BLaER1 treated with 17β-estradiol and CSF1 and Interleukin-3, amounts not matched to agents 10 nM and 100 nM (cell line): ENCODE data around the gene TECPR2.

Source experiments
- H3K27ac ChIP-seq, 11 experiments: shearing (Covaris generic); formaldehyde crosslinking; 2 replicates each; pipeline ENCODE4 v1.8.1; 2022
- H3K27me3 ChIP-seq, 11 experiments: shearing (Covaris generic); formaldehyde crosslinking; 2 replicates each; pipeline ENCODE4 v1.8.1; 2022
- H3K36me3 ChIP-seq, 11 experiments: shearing (Covaris generic); formaldehyde crosslinking; 2 replicates each; pipeline ENCODE4 v1.8.1; 2022
- H3K4me1 ChIP-seq, 10 experiments: shearing (Covaris generic); formaldehyde crosslinking; 2 replicates each; pipeline ENCODE4 v1.8.1; 2022
- H3K4me2 ChIP-seq, 11 experiments: shearing (Covaris generic); formaldehyde crosslinking; 2 replicates each; pipeline ENCODE4 v1.8.1; 2022
- H3K4me3 ChIP-seq, 10 experiments: shearing (Covaris generic); formaldehyde crosslinking; 2 replicates each; pipeline ENCODE4 v1.8.1; 2022
- H3K9ac ChIP-seq, 11 experiments: shearing (Covaris generic); formaldehyde crosslinking; 2 replicates each; pipeline ENCODE4 v1.8.1; 2022
- H3K9me3 ChIP-seq, 11 experiments: shearing (Covaris generic); formaldehyde crosslinking; replicated peaks in 1 of 11; 2 replicates each; pipeline ENCODE4 v1.8.1; 2022
- H4K20me1 ChIP-seq, 11 experiments: shearing (Covaris generic); formaldehyde crosslinking; 2 replicates each; pipeline ENCODE4 v1.8.1; 2022
- Cebpa-rat ChIP-seq, 11 experiments: shearing (Covaris generic); IDR thresholded peaks; 2 replicates each; pipeline ENCODE4 v1.8.1; 2022

The TECPR2 gene

DNA sequence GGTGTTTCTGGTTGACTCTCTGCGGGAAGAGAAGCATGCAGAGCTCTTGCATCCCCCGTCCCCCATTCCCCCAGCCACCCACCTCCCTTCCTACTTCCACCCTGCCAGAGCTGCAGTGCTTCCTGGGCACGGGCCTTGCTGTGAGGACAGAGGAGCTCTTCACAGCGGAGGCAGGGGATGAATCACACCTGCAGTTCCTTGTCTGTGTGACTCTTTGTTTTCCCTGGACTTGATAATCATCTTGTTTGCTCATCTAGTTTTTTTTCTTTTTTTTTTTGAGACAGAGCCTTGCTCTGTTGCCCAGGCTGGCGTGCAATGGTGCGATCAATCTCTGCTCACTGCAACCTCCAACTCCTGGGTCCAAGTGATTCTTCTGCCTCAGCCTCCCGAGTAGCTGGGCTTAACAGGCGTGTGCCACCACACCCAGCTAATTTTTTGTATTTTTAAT, 119.1 kb downstream of the TECPR2 start:
- Histone ChIP-seq H3K4me2 (no peak overlapping the region), H3K27ac (no peak overlapping the region), H4K20me1 (no peaks in the 10 kb centered on the region), H3K4me1 (peaks cover 0 to 9% (median 6%) of the 10 kb centered on the region in 10 experiments; a peak in 11 of 20 replicates), H3K9ac (no peak overlapping the region), H3K4me3 (no peak overlapping the region), H3K36me3 (no peaks in the 10 kb centered on the region), H3K9me3 (peaks cover 0 to 7% (median 0%) of the 10 kb centered on the region in 11 experiments; a peak in 8 of 22 replicates), H3K27me3 (no peaks in the 10 kb centered on the region)
- TF ChIP-seq Cebpa-rat (IDR thresholded peaks at IDR 0.05): no peak

DNA sequence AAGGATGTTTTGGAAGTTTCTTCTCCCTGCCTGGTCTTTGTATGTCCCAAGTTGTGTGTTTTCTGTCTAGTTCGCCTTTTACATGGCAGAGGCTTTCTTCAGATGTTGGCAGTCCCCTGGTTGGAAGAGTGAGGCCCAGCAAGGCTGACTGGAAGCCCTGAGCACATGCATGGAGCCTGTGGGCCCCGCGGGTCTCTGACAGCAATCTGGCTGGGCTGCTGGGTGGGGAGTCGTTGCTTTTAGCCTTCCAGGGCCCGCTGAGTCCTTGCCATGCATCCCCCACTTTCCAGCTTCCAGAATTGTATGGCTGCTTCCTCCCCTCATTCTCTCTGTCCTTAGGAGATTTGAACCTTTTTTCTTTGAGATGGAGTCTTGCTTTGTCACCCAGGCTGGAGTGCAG, 121.6 kb downstream of the TECPR2 start:
- H4K20me1 ChIP-seq: no peaks in the 10 kb centered on the region
- H3K4me2 ChIP-seq: no peak overlapping the region
- no peak overlapping the region for H3K4me3 ChIP-seq
- H3K4me1 ChIP-seq: peaks cover 0 to 8% (median 5%) of the 10 kb centered on the region in 10 experiments; a peak in 11 of 20 replicates
- H3K27me3 ChIP-seq: no peaks in the 10 kb centered on the region
- H3K36me3 ChIP-seq: no peaks in the 10 kb centered on the region
- H3K9ac ChIP-seq: no peak overlapping the region
- H3K27ac ChIP-seq: no peak overlapping the region
- H3K9me3 ChIP-seq: no peaks in the 10 kb centered on the region; a peak in 3 of 22 replicates
- no peak for TF ChIP-seq Cebpa-rat (IDR thresholded peaks at IDR 0.05)

DNA sequence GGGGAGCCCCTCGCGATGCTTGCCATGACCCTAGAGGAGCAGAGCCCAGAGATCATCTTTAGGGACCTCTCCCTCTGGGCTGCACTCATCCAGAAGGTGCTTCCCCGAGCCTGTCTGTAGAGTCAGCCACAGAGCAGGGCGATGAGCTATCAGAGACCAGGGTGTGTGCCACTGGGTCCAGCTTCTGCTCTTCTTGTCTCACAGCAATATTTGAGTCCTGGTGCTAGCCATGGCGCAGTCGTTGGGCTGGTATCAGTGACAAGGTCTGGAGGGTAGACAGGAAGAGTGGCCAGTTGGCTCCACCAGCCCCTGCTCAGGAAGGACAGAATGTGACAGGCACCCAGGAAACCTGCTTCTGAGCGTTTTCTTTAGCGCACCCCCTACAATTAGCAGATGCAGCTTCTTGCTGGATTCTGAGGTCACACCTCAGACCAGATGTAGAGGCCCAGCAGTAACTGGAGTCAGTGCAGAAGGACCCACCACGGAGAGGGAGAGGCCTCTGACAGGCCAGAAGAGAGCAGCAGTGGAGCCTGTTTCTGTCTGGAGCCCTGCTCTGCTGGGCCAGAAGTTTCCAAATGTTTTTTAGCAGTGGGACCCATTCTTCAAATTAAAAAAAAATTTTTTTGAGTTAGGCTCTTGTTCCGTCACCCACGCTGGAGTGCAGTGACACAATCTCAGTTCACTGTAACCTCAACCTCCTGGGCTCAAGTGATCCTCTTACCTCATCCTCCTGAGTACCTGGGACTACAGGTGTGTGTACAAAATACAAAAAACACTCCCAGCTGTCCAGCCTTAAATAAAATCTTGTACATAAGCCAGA, 123.2 kb downstream of the TECPR2 start:
- Histone ChIP-seq H3K4me2 (no peak overlapping the region), H3K4me3 (no peak overlapping the region), H3K36me3 (no peaks in the 10 kb centered on the region), H3K4me1 (no peaks in the 10 kb centered on the region), H3K27me3 (no peaks in the 10 kb centered on the region), H3K9ac (no peak overlapping the region), H4K20me1 (no peaks in the 10 kb centered on the region), H3K9me3 (no peaks in the 10 kb centered on the region; a peak in 3 of 22 replicates), H3K27ac (no peak overlapping the region)
- no peak for TF ChIP-seq Cebpa-rat (IDR thresholded peaks at IDR 0.05)

DNA sequence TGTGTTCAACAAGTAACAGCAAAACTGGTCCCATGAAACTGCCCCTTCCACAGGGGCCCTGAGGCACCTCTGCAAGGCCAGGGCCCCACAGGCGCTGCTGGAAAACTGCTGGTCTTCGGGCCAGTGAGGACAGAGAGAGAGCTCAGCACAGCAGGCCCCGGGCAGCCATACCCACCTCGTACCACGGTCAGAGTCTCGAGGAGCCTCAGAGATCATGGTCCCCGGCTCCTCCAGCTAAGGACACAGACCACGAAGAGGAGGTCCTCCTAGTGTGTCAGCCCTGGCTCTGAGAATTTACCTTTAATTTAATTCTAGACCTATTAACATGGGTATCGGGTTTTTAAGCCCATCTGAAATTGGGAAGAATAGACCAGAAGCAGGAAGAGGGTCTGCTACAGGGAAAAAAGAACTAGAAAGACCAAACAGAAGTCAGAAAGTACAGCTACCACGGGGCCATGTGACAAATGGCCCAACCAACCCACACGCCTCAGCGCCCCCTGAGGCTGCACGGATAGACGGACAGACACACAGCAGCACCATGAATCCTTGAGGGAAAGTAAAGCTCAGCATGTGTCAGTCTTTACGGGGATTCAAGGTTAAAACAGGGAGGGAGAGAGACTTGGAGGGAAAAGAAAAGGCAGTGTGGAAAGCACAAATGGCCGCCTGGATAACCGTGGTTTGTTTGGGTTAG, 123.9 kb downstream of the TECPR2 start:
- H3K4me3 ChIP-seq: no peak overlapping the region
- no peak overlapping the region for H3K9ac ChIP-seq
- no peaks in the 10 kb centered on the region; a peak in 3 of 22 replicates for H3K9me3 ChIP-seq
- H3K27ac ChIP-seq: no peak overlapping the region
- no peak overlapping the region for H3K4me2 ChIP-seq
- TF ChIP-seq Cebpa-rat (IDR thresholded peaks at IDR 0.05): no peak
- H3K27me3 ChIP-seq: no peaks in the 10 kb centered on the region
- no peaks in the 10 kb centered on the region for H3K36me3 ChIP-seq
- H3K4me1 ChIP-seq: no peaks in the 10 kb centered on the region
- no peaks in the 10 kb centered on the region for H4K20me1 ChIP-seq

DNA sequence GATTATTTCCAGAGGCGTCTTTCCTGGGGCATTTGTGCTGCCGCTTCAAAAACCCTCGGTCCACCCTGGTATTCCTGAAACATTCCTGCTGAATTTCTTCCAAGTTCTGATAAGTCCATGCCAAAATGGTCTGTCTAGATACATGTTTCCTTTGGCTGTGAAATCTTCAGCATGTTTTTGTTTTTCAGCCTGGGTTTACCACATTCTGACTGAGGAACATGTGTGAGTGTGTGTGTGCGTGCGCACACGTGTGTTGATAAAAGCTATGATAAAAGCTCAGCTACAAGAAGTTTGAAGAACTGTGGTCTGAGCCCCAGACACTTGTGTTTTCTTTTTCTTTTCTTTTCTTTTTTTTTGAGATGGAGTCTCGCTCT, 124.5 kb downstream of the TECPR2 start:
- Histone ChIP-seq H3K4me1 (no peaks in the 10 kb centered on the region), H3K4me3 (no peak overlapping the region), H3K36me3 (no peaks in the 10 kb centered on the region), H3K4me2 (no peak overlapping the region), H4K20me1 (no peaks in the 10 kb centered on the region), H3K9ac (no peak overlapping the region), H3K27ac (no peak overlapping the region), H3K27me3 (no peaks in the 10 kb centered on the region), H3K9me3 (no peaks in the 10 kb centered on the region; a peak in 3 of 22 replicates)
- no peak for TF ChIP-seq Cebpa-rat (IDR thresholded peaks at IDR 0.05)

DNA sequence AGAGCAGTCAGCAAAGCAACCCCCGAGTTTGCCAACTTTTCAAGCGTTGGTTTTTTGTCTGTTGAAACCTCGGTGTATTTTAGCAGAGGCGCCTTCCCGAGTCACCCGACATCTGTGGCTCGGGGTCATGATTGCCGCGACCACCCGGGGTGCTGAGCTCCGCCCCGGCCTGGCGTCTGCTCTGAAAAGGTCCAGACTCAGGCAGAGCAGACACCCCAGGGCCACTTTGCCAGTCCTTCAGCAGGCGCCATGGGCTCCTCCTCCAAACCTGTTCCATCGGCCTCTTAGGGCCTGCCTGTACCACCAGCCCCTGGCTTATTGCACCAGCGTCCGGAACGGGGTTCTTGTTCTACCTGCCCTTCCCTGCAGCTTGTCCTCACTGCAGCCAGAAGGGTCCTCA, 127.7 kb downstream of the TECPR2 start:
- no peak overlapping the region for H3K4me2 ChIP-seq
- no peaks in the 10 kb centered on the region for H3K9me3 ChIP-seq
- no peak overlapping the region for H3K27ac ChIP-seq
- H3K4me3 ChIP-seq: no peak overlapping the region
- peaks cover 0 to 8% (median 0%) of the 10 kb centered on the region in 11 experiments; a peak in 1 of 22 replicates for H4K20me1 ChIP-seq
- TF ChIP-seq Cebpa-rat (IDR thresholded peaks at IDR 0.05): no peak
- no peaks in the 10 kb centered on the region for H3K36me3 ChIP-seq
- no peaks in the 10 kb centered on the region for H3K27me3 ChIP-seq
- H3K9ac ChIP-seq: no peak overlapping the region
- no peaks in the 10 kb centered on the region for H3K4me1 ChIP-seq

DNA sequence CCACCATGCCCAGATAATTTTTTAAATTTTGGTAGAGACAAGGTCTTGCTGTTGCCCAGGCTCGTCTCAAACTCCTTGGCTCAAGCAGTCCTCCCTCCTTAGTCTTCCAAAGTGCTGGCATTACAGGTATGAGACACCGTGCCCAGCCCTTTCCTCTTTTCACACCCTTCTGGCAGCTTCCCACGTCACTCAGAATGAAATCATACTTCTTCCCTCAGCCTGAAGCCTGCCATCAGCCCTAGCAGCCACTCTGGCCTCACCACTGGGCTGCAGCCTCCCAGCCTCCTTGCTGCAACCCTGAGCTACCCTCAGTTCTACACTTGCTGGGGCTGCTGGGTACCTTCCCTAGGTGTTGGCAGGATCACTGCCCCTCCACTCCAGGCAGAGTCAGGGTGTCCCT, 128.6 kb downstream of the TECPR2 start:
- H4K20me1 ChIP-seq: peaks cover 0 to 8% (median 0%) of the 10 kb centered on the region in 11 experiments; a peak in 1 of 22 replicates
- H3K27ac ChIP-seq: no peak overlapping the region
- H3K4me1 ChIP-seq: no peaks in the 10 kb centered on the region
- H3K36me3 ChIP-seq: no peaks in the 10 kb centered on the region
- no peaks in the 10 kb centered on the region for H3K27me3 ChIP-seq
- H3K4me2 ChIP-seq: no peak overlapping the region
- TF ChIP-seq Cebpa-rat (IDR thresholded peaks at IDR 0.05): no peak
- no peak overlapping the region for H3K9ac ChIP-seq
- H3K4me3 ChIP-seq: no peak overlapping the region
- H3K9me3 ChIP-seq: no peaks in the 10 kb centered on the region

DNA sequence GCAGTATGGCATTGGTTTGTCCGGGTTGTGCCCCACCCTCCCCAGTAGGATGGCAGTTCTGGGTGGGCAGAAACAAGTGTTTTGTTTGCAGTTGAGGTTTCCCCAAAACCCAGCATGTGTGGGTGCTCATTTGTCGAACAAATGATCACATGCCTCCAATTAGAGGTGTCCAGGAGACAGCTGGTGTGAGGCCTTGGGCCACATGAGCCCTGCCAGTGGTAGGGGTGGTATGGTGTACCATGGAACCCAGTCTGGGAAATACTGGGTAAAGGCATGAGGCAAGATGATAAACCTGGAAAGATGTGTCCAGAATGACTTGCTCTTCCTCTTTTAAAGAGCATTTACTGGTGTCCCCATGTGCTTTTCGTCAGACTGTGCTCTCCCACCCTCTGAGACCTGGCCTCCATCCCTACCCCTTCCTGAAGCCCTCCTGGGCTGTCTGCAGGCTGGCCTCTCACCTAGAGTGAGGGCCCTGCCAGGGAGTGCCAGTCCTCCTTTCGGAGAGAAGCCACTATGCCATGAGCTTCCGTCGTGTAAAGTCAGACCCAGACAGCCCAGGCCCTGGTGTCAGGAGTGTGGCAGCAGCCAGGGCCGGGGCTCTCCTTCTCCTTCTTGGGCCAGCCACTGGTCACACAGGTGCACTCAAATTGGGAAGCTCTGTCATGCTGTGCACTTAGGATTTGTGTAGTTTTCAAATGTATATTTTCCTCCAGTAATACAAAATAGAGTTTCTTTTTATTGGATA, 129.2 kb downstream of the TECPR2 start:
- H3K4me2 ChIP-seq: no peak overlapping the region

DNA sequence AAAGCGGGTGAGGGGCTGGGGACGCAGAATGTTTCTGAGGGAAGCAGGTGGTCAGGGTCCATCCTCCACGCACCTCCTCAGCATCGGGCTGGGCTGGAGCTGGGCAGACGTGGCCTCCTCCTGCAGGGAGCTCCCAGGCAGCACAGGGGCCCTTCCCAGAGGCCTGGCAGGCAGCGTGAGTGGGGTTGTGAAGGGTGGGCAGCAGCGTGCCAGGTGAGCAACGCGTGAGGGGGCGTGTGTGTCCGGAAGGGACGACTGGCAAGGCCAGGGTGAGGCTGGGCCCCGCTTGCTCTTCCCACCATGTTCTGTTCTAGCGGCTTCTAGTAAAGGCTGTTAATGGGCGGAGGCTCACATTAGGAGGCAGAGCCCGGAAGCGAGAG, 129.8 kb downstream of the TECPR2 start:
- Histone ChIP-seq H3K4me1 (no peaks in the 10 kb centered on the region), H4K20me1 (peaks cover 0 to 8% (median 0%) of the 10 kb centered on the region in 11 experiments; a peak in 4 of 22 replicates), H3K9me3 (no peaks in the 10 kb centered on the region), H3K36me3 (peaks cover 0 to 9% (median 0%) of the 10 kb centered on the region in 11 experiments; a peak in 3 of 22 replicates), H3K27ac (no peak overlapping the region), H3K27me3 (no peaks in the 10 kb centered on the region), H3K4me2 (no peak overlapping the region), H3K9ac (no peak overlapping the region), H3K4me3 (no peak overlapping the region)
- no peak for TF ChIP-seq Cebpa-rat (IDR thresholded peaks at IDR 0.05)

More for the DNA sequence above, 129.2 kb downstream of the TECPR2 start:
- Histone ChIP-seq H3K27me3 (no peaks in the 10 kb centered on the region), H3K4me1 (no peaks in the 10 kb centered on the region), H3K9ac (no peak overlapping the region), H4K20me1 (peaks cover 0 to 8% (median 0%) of the 10 kb centered on the region in 11 experiments; a peak in 3 of 22 replicates), H3K9me3 (no peaks in the 10 kb centered on the region), H3K27ac (no peak overlapping the region), H3K4me3 (no peak overlapping the region), H3K36me3 (peaks cover 0 to 3% (median 0%) of the 10 kb centered on the region in 11 experiments; a peak in 3 of 22 replicates)
- TF ChIP-seq Cebpa-rat (IDR thresholded peaks at IDR 0.05): no peak
